Esophagus squamous epithelium (tissue), 4 donors: ENCODE measurements around the gene NASP.

Experiments used
- POLR2A ChIP-seq, 4 donors: fragments of 450-650 bp; IDR thresholded peaks; one replicate each; pipeline ENCODE4 v1.6.1; 2017; ENCODE audit warnings: antibody characterized with exemption in 4 of 4, mild to moderate bottlenecking in 4 of 4, moderate library complexity in 3 of 4
- TF ChIP-seq, protein P1 (sequence below), 6 experiments: fragments of 450-650 bp in 4 of 6; fragments of 200-600 bp in 2 of 6; sonication (generic) in 2 of 6; IDR thresholded peaks; one replicate each; pipeline ENCODE4 v1.5.1; 2016 to 2019; ENCODE audit warnings: antibody characterized with exemption in 6 of 6, mild to moderate bottlenecking in 4 of 6, moderate library complexity in 4 of 6

DNA sequence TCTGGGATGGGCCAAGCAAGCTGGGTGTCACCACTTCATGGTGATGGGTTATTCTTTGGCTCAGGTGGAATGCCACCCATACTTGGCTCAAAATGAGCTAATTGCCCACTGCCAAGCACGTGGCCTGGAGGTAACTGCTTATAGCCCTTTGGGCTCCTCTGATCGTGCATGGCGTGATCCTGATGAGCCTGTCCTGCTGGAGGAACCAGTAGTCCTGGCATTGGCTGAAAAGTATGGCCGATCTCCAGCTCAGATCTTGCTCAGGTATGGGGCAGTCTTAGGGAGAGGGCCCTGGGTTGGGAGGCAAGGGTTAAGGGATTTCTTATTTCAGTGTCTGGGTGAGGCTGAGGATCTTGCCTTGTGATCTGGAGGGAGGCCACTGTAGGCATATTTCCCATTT lies 15.4 kb upstream of the NASP start:
- TF ChIP-seq, protein P1, sequence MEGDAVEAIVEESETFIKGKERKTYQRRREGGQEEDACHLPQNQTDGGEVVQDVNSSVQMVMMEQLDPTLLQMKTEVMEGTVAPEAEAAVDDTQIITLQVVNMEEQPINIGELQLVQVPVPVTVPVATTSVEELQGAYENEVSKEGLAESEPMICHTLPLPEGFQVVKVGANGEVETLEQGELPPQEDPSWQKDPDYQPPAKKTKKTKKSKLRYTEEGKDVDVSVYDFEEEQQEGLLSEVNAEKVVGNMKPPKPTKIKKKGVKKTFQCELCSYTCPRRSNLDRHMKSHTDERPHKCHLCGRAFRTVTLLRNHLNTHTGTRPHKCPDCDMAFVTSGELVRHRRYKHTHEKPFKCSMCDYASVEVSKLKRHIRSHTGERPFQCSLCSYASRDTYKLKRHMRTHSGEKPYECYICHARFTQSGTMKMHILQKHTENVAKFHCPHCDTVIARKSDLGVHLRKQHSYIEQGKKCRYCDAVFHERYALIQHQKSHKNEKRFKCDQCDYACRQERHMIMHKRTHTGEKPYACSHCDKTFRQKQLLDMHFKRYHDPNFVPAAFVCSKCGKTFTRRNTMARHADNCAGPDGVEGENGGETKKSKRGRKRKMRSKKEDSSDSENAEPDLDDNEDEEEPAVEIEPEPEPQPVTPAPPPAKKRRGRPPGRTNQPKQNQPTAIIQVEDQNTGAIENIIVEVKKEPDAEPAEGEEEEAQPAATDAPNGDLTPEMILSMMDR (IDR thresholded peaks at IDR 0.05) = no peak
- TF ChIP-seq POLR2A (IDR thresholded peaks at IDR 0.05) = no peak
